Right kidney (tissue), 1 donor: ENCODE results near the gene APOBEC3A.
"Not testable (repeated sequence)": the region's sequence is repeated elsewhere in the genome, so short reads cannot be mapped to it uniquely, and the experiment has no call there.

Source experiments
- DNase-seq: peaks from one replicate; pipeline ENCODE4 v3.0.0-alpha.2; 2016

APOBEC3A gene

DNA sequence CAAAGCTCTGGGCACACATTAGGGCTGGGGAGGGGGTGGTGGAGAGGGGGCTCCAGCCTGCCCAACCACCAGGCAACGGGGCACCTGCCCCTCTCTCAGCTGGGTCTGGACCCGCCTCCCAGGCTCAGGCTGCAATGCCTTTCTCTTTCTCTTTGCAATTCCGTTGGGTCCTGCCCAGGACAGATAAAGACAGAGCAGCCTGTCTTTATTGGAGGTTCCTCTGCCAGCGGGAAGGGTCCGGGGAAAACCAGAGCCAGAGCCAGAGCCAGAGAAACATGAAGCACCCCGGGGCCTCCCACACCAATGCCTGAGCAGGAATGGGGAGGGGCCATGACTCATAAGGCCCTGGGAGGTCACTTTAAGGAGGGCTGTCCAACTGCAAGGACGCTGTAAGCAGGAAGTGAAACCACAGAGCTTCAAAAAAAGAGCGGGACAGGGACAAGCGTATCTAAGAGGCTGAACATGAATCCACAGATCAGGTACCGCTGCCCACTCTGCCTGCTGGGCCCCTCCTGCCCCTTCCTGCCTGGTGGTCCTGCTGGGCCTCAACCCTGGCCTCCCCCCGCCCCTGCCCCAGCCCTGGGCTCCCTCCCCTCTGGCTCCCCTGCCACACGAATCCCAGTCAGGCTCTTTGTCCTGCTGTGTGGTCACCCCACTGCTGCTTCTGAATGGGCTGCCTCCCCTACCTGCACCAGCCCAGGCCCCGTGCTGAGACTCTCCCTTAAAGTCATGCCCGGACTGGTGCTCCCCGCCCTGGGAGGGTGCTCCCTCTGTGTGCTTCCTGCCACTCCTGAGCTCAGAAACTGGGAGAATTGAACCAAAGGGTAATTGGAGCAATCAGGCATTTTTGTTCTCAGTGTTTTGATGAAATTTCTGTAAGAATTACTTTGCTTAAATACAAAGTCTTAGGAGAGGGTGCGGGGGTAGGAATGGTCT, 24.9 kb downstream of the APOBEC3A start, which contains the start of gene APOBEC3B:
Gene APOBEC3B (plus strand): TSS at position 356 of the 936 bp plus-strand sequence. CDS start 107 bp downstream, at position 463.
- peak; percentile 71 for DNase-seq

DNA sequence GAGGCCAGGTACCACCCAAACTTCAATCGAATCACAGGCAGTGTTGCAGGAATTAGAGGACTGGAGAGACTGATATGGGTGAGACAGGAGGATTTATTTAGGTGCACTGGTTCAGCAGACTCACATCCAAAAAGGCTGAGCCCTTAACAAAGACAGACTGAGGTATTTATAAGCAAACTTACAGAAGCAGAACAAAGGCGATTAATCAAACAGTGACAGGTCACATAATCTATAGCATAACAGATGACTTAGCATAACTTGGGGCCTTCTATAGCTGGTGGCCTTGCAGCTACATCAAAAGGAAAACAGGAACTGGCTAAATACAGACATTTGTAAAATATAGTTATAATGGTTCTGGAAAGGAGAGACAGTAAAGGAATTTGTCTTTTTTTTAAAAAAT, 26.8 kb downstream of the APOBEC3A start:
- DNase-seq: no peak

DNA sequence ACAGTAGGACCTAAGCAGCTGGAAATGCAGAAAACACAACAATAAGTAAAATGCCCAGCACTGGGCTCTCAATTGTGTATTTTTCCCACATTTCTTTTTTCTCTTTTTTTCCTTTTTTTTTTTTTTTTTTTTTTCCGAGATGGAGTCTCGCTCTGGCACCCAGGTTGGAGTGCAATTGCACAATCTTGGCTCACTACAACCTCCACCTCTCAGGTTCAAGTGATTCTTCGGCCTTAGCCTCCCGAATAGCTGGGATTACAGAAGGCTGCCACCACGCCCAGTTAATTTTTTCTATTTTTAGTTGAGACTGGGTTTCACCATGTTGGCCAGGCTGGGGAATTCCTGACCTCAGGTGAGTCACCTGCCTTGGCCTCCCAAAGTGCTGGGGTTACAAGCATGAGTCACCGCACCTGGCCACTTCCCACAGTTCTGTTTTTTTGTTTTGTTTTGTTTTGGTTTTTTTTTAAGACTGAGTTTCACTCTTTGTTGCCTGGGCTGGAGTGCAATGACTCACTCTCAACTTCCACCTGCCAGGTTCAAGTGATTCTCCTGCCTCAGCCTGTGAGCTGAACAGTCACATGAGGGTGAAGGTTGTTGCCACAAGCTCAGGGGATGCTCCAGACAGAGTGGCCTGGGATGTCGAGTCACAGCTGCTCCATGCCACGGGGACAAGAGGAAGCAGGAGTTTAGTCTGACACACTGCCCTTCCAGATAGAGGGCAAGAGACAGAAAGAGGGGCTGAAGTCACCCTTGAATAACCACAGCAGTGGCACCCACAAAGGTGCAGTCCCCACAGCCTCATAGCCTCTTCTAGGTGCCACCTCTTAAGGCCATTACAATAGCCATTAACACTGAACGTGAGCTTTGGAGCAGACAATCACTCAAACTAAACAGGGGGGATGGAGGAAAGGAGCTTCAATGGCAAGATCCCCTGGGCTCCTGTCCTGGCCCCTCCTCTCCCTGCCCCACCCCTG, 27.7 kb downstream of the APOBEC3A start:
- DNase-seq: not testable (repeated sequence)

DNA sequence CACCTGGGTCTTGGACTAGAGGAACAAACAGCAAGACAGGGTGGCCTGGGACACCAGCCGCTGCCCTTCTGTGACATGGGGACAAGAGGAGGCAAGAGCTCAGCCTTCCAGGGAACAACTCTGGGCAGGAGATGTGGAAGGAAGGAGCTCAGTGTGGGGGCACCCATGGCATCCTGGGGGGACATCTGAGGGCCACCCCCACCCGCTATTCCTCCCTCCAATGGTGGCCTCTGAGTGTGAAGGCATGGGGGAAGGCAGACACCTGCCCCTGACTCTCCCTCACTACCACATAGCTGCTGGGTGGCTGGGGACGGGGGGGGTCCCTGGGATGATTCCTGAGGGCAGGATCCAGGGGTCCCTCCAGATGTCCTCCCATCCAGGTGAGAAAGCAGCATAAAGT, 29.2 kb downstream of the APOBEC3A start:
- DNase-seq: no peak

DNA sequence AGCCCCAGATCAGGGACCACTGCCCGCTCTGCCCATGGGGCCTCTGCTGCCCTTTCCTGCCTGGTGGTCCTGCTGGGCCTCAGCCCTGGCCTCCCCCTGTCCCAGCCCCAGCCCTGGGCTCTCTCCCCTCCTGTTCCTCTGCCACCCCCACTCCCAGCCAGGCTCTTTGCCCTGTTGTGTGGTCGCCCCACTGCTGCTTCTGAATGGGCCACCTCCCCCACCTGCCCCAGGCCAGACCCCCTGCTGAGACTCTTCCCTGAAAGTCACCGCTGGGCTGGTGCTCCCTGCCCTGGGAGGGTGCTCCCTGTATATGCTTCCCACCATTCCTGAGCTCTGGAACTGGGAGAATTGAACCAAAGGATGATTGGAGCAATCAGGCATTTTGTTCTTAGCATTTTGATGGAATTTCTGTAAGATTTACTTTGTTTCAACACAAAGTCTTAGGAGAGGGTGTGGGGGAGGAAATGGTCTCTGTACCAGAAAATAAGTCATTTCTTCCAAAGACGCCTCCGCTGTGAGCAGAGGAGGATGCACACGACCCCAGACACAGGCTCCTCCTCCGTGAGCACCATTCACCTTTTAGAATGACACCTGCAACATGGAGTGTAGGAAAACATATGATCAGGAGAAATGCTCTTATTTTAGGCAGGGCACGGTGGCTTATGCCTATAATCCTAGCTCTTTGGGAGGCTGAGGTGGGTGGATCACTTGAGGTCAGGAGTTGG, 29.9 kb downstream of the APOBEC3A start:
- DNase-seq: no peak

DNA sequence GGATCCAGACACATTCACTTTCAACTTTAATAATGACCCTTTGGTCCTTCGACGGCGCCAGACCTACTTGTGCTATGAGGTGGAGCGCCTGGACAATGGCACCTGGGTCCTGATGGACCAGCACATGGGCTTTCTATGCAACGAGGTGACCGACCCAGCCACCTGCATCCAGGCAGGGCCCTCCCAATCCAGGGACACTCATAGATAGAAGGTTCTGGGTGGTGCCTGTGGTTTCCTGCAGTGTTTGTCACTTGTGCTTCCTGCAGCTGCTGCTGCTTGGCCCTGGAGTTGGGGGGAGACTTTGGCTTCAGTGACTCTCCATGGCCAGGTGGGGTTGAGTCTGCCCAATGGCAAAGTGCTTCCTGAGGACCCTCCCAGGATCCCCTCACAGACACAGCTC, 32.1 kb downstream of the APOBEC3A start:
- DNase-seq: no peak

DNA sequence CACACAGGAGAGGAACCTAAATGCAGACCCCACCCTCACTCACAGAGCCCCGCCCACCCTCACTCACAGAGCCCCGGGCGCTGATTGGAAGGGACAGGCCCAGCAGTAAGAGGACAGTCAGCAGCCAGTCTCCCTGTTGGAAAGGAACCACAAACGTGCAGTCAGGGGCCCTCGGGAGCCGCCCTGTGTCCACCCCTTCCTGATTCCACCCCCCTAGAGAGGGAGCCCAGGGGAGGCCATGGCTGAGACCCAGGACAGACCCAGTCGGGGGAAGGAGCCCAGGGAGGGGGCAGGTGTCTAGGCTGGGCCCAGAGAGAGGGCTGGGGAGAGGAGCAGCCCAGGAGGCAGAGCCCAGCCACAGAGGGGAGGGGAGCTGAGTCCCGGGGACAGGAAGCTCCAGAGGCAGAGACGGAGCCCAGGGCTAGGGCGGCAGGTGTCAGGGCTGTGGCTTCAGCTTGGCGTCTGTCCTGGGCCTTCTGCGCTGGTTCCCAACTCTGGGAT, 35.5 kb downstream of the APOBEC3A start:
- DNase-seq: peak; percentile 22

DNA sequence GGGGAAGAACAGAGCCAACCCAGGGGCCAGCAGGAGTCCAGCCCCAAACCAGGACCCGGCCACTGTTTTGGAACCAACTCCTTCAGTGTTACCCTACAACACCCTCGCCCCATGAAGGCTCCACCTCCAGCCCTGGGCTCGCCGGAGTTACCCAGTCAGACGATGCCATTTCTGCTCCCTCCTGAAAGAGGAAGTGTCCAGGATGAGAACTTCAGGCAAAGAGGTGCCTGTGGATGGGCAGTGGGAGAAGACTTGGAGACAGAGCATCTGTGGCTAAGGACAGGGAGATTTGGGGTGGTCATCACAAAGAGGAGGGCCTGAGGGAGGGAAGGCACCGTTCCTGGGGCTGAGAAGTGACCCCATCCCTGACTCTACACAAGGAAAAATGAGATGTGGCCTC, 38.7 kb downstream of the APOBEC3A start:
- no peak for DNase-seq

DNA sequence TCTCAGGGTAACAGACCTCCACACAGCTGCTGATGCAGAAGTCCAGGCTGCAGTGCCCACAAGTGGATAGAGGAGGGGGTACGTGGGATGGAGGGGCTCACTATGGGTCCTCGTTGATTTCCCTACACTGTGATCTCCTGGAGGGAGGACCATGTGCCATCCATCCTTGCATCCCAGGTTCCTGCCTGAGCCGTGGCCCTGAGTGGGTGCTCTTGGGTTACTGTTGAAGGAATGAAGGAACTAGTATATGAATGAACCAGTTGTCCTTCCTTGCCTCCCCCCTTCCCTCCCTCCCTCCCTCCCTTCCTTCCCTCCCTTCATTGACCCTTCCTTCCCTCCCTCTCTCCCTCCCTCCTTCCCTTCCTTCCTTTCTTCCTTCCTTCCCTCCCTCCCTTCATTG, 40.1 kb downstream of the APOBEC3A start:
- DNase-seq: no peak

DNA sequence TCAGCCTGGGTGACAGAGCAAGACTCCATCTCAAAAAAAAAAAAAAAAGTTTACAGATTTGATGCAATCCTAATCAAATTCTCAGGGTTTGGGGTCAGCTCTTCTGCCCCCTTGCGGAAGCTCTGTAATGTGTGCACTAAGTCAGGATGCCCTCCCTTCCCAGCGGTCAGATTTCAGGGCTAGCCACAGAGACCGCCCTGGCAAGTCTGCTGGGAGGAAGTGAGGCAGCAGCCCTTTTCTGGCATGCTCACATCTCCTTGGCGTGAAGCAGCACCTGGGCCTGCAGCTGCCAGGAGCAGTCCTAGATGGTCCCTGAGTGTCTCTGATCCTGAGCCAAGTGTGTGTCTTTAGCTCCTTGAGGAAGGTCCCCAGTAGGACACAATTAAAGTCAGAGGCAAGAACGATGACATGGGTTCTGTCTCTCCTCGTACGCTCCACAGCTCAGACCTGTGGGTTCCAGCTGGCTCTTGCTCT, 45.8 kb downstream of the APOBEC3A start:
- DNase-seq: peak; percentile 62

DNA sequence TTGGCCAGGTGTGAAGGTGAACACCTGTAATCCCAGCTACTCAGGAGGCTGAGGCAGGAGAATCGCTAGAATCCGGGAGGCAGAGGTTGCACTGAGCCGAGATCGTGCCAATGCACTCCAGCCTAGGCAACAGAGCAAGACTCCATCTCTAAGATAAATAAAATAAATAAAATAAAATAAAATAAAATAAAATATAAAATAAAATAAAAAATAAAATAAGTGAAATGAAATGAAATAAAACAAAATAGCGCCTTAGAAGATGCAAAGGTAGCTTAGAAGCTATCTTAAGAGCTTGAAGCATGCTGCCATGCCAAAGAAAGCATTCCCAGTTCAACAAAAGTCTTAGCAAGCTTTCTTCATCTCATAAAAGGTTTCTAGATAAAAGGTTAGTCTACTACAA, 49.8 kb downstream of the APOBEC3A start:
- DNase-seq: no peak

DNA sequence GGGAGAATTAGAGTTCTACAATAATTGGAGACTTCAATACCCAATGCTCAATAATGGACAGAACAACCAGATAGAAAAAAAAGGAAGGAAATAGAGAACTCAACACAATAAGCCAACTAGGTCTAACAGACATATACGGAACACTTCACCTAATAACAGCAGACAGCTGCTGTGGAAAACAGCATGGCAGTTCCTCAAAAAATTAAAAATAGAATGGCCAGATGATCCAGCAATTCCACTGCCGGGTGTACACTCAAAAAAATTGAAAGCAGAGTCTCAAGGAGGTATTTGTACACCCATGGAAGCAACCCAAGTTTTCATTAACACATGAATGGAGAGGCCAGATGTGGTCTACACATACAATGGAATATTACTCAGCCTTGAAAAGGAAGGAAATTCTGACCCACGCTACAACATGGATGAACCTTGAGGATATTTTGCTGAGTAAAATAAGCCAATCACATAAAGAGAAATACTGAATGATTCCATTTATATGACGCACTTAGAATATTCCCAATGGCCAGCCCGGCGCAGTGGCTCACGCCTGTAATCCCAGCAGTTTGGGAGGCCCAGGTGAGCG, 51.0 kb downstream of the APOBEC3A start:
- not testable (repeated sequence) for DNase-seq

DNA sequence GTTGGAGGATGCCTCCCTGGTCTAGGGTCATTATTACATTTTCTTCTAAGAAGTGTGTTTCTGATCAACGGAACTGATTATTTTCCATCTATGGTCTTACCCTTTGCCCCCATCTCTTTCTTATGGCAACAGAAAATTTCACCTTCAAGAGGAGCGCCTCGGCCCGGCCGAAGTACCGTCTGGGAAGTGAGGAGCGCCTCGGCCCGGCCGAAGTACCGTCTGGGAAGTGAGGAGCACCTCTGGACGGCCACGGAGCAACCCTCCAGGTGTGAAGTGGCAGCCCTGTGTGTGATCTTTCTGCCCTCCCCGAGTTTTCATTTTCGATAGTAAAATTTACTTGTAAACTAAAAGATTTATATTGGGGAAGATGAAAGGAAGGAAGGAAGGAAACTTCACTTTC, 53.5 kb downstream of the APOBEC3A start:
- no peak for DNase-seq
